Stimulated activated CD4-positive, alpha-beta T cell treated with anti-CD3 and anti-CD28 coated beads, TNF-alpha, amount 100 ng/mL, for 4 hours (primary cell): ENCODE measurements around the gene SMAD9.

Source experiments
- DNase-seq, 3 experiments: peaks; one replicate each; pipeline ENCODE4 v3.0.0-alpha.2; 2020; ENCODE audit warnings: low read depth in 3 of 3

Gene SMAD9

GRCh38 chr13:36919833-36920615 lies at the start of gene SMAD9:
Gene SMAD9 (minus strand): TSS chr13:36920238. CDS start chr13:36879689, 40,549 bp downstream.
- DNase-seq = no peak

- DNase-seq = no peak
Measured at GRCh38 chr13:36966404-36966803, 46.4 kb upstream of the SMAD9 start.

GRCh38 chr13:36965767-36966166 lies 45.7 kb upstream of the SMAD9 start:
- no peak for DNase-seq

- DNase-seq = no peak
Measured at GRCh38 chr13:36959456-36960116, 39.5 kb upstream of the SMAD9 start.

- DNase-seq = no peak
Measured at GRCh38 chr13:36954542-36954941, 34.5 kb upstream of the SMAD9 start.

- DNase-seq = no peak
Measured at GRCh38 chr13:36950920-36951319, 30.9 kb upstream of the SMAD9 start.

GRCh38 chr13:36950330-36950729 lies 30.3 kb upstream of the SMAD9 start:
- DNase-seq = no peak

- no peak for DNase-seq
Measured at GRCh38 chr13:36945078-36945477, 25.0 kb upstream of the SMAD9 start.

- no peak for DNase-seq
Measured at GRCh38 chr13:36925603-36926002, 5.6 kb upstream of the SMAD9 start.

- no peak for DNase-seq
Measured at GRCh38 chr13:36924001-36924400, 4.0 kb upstream of the SMAD9 start.

GRCh38 chr13:36921631-36922301 lies 1.7 kb upstream of the SMAD9 start:
- no peak for DNase-seq

- no peak for DNase-seq
Measured at GRCh38 chr13:36920616-36921185, 663 bp upstream of the SMAD9 start.

GRCh38 chr13:36919171-36919832 lies 736 bp downstream of the SMAD9 start:
- DNase-seq = no peak

GRCh38 chr13:36918246-36919131 lies 1.5 kb downstream of the SMAD9 start:
- no peak for DNase-seq

GRCh38 chr13:36917311-36917710 lies 2.7 kb downstream of the SMAD9 start:
- no peak for DNase-seq

- no peak for DNase-seq
Measured at GRCh38 chr13:36915896-36916640, 4.0 kb downstream of the SMAD9 start.

- DNase-seq = no peak
Measured at GRCh38 chr13:36915106-36915505, 4.9 kb downstream of the SMAD9 start.

- DNase-seq = no peak
Measured at GRCh38 chr13:36914648-36915047, 5.4 kb downstream of the SMAD9 start.

- no peak for DNase-seq
Measured at GRCh38 chr13:36913463-36913862, 6.6 kb downstream of the SMAD9 start.

- no peak for DNase-seq
Measured at GRCh38 chr13:36912973-36913372, 7.1 kb downstream of the SMAD9 start.
